HCT116 (cell line): Measurements from ENCODE around the gene CLIC4. TPM values are rescaled to one million over a fixed set of nuclear protein-coding genes. Genes with fewer than 3 reads are reported as not detected.

Source experiments
- ATAC-seq: fragments of 200-7000 bp; cut with Tn5 transposase; 2 replicates; pipeline ENCODE4 v1.9.1; 2020; ENCODE audit warnings: mild to moderate bottlenecking, moderate library complexity
- BruUV-seq: library from RNA; stranded (reverse); fragments of 400-500 nt; replicated peaks from 2 replicates; lab custom pipeline; 2021; lab: Mats Ljungman, UMichigan
- CTCF ChIA-PET: fragments of 300-600 bp; sonication (Branson Sonifier 250); formaldehyde crosslinking; loops from one replicate; lab custom pipeline; 2021; ENCODE audit warnings: antibody characterized with exemption; lab: Charles Lee
- POLR2A ChIA-PET: fragments of 300-600, 350-600 bp; sonication (Branson Sonifier 250); formaldehyde crosslinking; loops from one replicate; lab custom pipeline; 2021; ENCODE audit warnings: antibody characterized with exemption; lab: Charles Lee
- RAD21 ChIA-PET, 2 experiments: fragments of 300-600 bp; sonication (Branson Sonifier 250); formaldehyde crosslinking; loops; one replicate each; lab custom pipeline; 2023; ENCODE audit warnings: low total read pairs in 2 of 2; ENCODE audit not compliant: uncharacterized antibody in 2 of 2, unreplicated experiment in 2 of 2, low non-redundant PET in 1 of 2; lab: Charles Lee
- DNase-seq: peaks from one replicate; pipeline ENCODE4 v3.0.0-alpha.2; 2010; ENCODE audit warnings: low read depth, low spot score
- H2AFZ ChIP-seq: fragments of 200-600 bp; shearing (Covaris generic), sonication (generic); 2 replicates; pipeline ENCODE4 v1.6.1; 2017; ENCODE audit warnings: low read depth, mixed run types, mixed read lengths, antibody characterized with exemption, low read length; ENCODE audit not compliant: poor library complexity, severe bottlenecking
- H3K27ac ChIP-seq: 2 replicates; pipeline ENCODE4 v1.5.1; 2012; ENCODE audit warnings: low read depth, low read length
- H3K27me3 ChIP-seq: fragments of 200-600 bp; sonication (generic); 2 replicates; pipeline ENCODE4 v1.6.1; 2016; ENCODE audit warnings: mixed run types, low read length, mixed read lengths; ENCODE audit not compliant: insufficient read depth
- H3K36me3 ChIP-seq, 2 experiments: fragments of 200-500 bp in 1 of 2; fragments of 200-600 bp in 1 of 2; sonication (Bioruptor generic) in 1 of 2; sonication (generic) in 1 of 2; 2 replicates each; pipeline versions ENCODE4 v1.5.1 to v1.6.1; 2014 to 2016; ENCODE audit warnings: low read length in 2 of 2, inconsistent platforms in 1 of 2, mixed read lengths in 1 of 2, mixed run types in 1 of 2; ENCODE audit not compliant: insufficient read depth in 2 of 2, control insufficient read depth in 1 of 2
- H3K4me1 ChIP-seq, 2 experiments: fragments of 200-600 bp in 1 of 2; sonication (generic) in 1 of 2; 2 replicates each; pipeline versions ENCODE4 v1.5.1 to v1.6.1; 2012 to 2017; ENCODE audit warnings: low read length in 2 of 2, inconsistent platforms in 1 of 2, mild to moderate bottlenecking in 1 of 2, mixed read lengths in 1 of 2, mixed run types in 1 of 2, moderate library complexity in 1 of 2; ENCODE audit not compliant: insufficient read depth in 2 of 2, control insufficient read depth in 1 of 2
- H3K4me2 ChIP-seq: fragments of 200-600 bp; sonication (generic); 2 replicates; pipeline ENCODE4 v1.6.1; 2017; ENCODE audit warnings: mixed run types, low read length, mixed read lengths
- H3K4me3 ChIP-seq, 2 experiments: fragments of 200-600 bp in 1 of 2; sonication (generic) in 1 of 2; replicated peaks in 1 of 2; 2 replicates each; pipeline ENCODE4 v1.5.1; 2011 to 2016; ENCODE audit warnings: low read length in 2 of 2, control low read depth in 1 of 2, low read depth in 1 of 2, mild to moderate bottlenecking in 1 of 2, mixed read lengths in 1 of 2, mixed run types in 1 of 2
- H3K79me2 ChIP-seq: fragments of 200-600 bp; sonication (generic); 2 replicates; pipeline ENCODE4 v1.6.1; 2017; ENCODE audit warnings: mild to moderate bottlenecking, mixed run types, low read length, moderate library complexity, mixed read lengths; ENCODE audit not compliant: insufficient read depth
- H3K9ac ChIP-seq: fragments of 200-600 bp; sonication (generic); 2 replicates; pipeline ENCODE4 v1.6.1; 2016; ENCODE audit warnings: low read length, mixed read lengths
- H3K9me2 ChIP-seq: fragments of 200-600 bp; sonication (generic), shearing (Covaris generic); 2 replicates; pipeline ENCODE4 v1.6.1; 2017; ENCODE audit warnings: mixed run types, mild to moderate bottlenecking, moderate library complexity; ENCODE audit not compliant: insufficient read depth
- H3K9me3 ChIP-seq, 2 experiments: fragments of 200-500 bp in 1 of 2; fragments of 200-600 bp in 1 of 2; sonication (Bioruptor generic) in 1 of 2; sonication (generic) in 1 of 2; 2 replicates each; pipeline ENCODE4 v1.6.1; 2014 to 2017; ENCODE audit warnings: low read length in 2 of 2, mixed read lengths in 2 of 2, inconsistent platforms in 1 of 2, low read depth in 1 of 2, mild to moderate bottlenecking in 1 of 2, mixed run types in 1 of 2, moderate library complexity in 1 of 2; ENCODE audit not compliant: control insufficient read depth in 1 of 2, insufficient read depth in 1 of 2
- H4K20me1 ChIP-seq: fragments of 200-600 bp; sonication (generic), shearing (Covaris generic); 2 replicates; pipeline ENCODE4 v1.6.1; 2017; ENCODE audit warnings: mixed run types, mild to moderate bottlenecking, moderate library complexity; ENCODE audit not compliant: insufficient read depth
- CEBPB ChIP-seq: IDR thresholded peaks from 2 replicates; pipeline ENCODE4 v1.6.1; 2012; ENCODE audit warnings: low read depth
- EGR1 ChIP-seq: IDR thresholded peaks from 2 replicates; pipeline ENCODE4 v1.6.1; 2012; ENCODE audit warnings: low read depth
- EZH2phosphoT487 ChIP-seq: fragments of 200-600 bp; IDR thresholded peaks from 2 replicates; pipeline ENCODE4 v1.6.1; 2018; ENCODE audit warnings: antibody characterized with exemption, borderline replicate concordance
- POLR2A ChIP-seq: IDR thresholded peaks from 2 replicates; pipeline ENCODE4 v1.7.0; 2011; ENCODE audit warnings: borderline replicate concordance; ENCODE audit not compliant: insufficient read depth, insufficient read length; ENCODE audit errors: extremely low read depth
- ZFX ChIP-seq: fragments of 450-650 bp; IDR thresholded peaks from 2 replicates; pipeline ENCODE4 v1.6.1; 2017
- intact Hi-C: fragments of 100-400 bp; cut with micrococcal nuclease; formaldehyde crosslinking; loops from 2 replicates; pipeline ENCODE4 v1.10.0; 2022
- total RNA-seq: library from RNA; stranded (reverse); gene quantifications from one replicate; pipeline ENCODE4 v1.2.1, GENCODE V29; 2021; ENCODE audit not compliant: unreplicated experiment
- TF ChIP-seq, protein P1 (sequence below): IDR thresholded peaks from 2 replicates; pipeline ENCODE4 v1.6.1; 2012
- TF ChIP-seq, protein P2 (sequence below): IDR thresholded peaks from 2 replicates; pipeline ENCODE4 v1.6.1; 2012
- TF ChIP-seq, protein P3 (sequence below): IDR thresholded peaks from 2 replicates; pipeline ENCODE4 v1.6.1; 2012; ENCODE audit warnings: low read depth

The CLIC4 gene
- total RNA-seq, 1 experiment from 2014 or later: 77.2 TPM

DNA sequence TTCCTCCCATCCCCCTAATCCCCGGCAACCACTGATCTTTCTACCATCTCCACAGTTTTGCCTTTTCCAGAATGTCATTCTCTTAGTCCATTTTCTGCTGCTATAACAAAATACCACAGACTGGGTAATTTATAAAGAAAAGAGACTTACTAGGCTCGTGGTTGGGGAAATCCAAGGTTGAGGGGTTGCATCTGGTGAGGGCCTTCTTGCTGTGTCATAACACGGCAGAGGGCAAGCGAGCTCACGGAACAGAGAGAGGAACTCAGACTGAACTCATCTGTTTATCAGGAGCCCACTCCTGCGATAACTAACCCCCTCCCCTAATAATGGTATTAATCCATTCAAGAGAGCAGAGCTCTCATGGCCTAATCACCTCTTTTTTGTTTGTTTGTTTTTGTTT, 132.8 kb downstream of the CLIC4 start:
- ChIA-PET CTCF (no interaction called here), POLR2A (no interaction called here)

More for the DNA sequence above, 132.8 kb downstream of the CLIC4 start:
- DNase-seq (no peak), ATAC-seq (no peak)
- H3K36me3 ChIP-seq: no peaks in the 10 kb centered on the region
- H3K4me3 ChIP-seq: no peak overlapping the region
- H3K4me1 ChIP-seq: peaks cover 0 to 11% of the 10 kb centered on the region in 2 experiments; a peak in 3 of 4 replicates
- no peaks in the 10 kb centered on the region for H4K20me1 ChIP-seq
- intact Hi-C loops: no loop called here
- TF ChIP-seq, protein P1, sequence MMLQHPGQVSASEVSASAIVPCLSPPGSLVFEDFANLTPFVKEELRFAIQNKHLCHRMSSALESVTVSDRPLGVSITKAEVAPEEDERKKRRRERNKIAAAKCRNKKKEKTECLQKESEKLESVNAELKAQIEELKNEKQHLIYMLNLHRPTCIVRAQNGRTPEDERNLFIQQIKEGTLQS: no peak
- TF ChIP-seq, protein P2, sequence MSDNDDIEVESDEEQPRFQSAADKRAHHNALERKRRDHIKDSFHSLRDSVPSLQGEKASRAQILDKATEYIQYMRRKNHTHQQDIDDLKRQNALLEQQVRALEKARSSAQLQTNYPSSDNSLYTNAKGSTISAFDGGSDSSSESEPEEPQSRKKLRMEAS: no peak
- TF ChIP-seq EGR1 (no peak), POLR2A (no peak), CEBPB (no peak), ZFX (no peak), EZH2phosphoT487 (no peak)
- TF ChIP-seq, protein P3, sequence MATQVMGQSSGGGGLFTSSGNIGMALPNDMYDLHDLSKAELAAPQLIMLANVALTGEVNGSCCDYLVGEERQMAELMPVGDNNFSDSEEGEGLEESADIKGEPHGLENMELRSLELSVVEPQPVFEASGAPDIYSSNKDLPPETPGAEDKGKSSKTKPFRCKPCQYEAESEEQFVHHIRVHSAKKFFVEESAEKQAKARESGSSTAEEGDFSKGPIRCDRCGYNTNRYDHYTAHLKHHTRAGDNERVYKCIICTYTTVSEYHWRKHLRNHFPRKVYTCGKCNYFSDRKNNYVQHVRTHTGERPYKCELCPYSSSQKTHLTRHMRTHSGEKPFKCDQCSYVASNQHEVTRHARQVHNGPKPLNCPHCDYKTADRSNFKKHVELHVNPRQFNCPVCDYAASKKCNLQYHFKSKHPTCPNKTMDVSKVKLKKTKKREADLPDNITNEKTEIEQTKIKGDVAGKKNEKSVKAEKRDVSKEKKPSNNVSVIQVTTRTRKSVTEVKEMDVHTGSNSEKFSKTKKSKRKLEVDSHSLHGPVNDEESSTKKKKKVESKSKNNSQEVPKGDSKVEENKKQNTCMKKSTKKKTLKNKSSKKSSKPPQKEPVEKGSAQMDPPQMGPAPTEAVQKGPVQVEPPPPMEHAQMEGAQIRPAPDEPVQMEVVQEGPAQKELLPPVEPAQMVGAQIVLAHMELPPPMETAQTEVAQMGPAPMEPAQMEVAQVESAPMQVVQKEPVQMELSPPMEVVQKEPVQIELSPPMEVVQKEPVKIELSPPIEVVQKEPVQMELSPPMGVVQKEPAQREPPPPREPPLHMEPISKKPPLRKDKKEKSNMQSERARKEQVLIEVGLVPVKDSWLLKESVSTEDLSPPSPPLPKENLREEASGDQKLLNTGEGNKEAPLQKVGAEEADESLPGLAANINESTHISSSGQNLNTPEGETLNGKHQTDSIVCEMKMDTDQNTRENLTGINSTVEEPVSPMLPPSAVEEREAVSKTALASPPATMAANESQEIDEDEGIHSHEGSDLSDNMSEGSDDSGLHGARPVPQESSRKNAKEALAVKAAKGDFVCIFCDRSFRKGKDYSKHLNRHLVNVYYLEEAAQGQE: no peak
- TF ChIP-seq, all 23 proteins: peak for 0
- no peaks in the 10 kb centered on the region for H3K27me3 ChIP-seq
- RAD21 ChIA-PET: no interaction called here
- H3K9me2 ChIP-seq: no peaks in the 10 kb centered on the region
- no peaks in the 10 kb centered on the region for H3K9me3 ChIP-seq
- H3K9ac ChIP-seq: no peak overlapping the region
- no peak overlapping the region for H3K4me2 ChIP-seq
- no peak overlapping the region for H2AFZ ChIP-seq
- no TSS peak for BruUV-seq
- H3K27ac ChIP-seq: no peak overlapping the region
- no peaks in the 10 kb centered on the region for H3K79me2 ChIP-seq
